ENCODE data around the gene ANKMY1.
"Not testable (repeated sequence)": the region's sequence is repeated elsewhere in the genome, so short reads cannot be mapped to it uniquely, and the experiment has no call there.

ANKMY1 gene

DNA sequence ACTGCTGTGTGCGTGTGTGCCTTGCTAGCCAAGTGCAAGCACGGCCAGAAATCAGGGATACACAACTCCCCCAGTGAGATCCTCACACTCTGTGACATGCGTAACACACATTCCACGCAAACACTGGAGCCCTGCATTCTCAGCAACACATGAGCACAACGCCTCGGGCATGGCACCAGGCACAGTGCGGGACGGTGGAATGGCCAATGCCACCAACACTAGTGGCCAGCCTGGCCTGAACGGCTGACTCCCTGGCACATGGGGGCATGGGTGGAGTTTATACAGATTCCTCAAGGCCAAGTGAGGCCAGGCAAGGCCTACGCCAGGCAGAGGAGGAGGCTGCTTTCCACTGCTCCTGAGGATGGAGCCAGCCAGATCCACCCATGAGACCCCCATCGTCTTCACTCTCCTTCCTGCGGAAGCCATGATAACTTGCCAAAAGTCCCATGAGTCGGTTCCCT lies 56.2 kb downstream of the ANKMY1 start:
- no peak for DNase-seq

DNA sequence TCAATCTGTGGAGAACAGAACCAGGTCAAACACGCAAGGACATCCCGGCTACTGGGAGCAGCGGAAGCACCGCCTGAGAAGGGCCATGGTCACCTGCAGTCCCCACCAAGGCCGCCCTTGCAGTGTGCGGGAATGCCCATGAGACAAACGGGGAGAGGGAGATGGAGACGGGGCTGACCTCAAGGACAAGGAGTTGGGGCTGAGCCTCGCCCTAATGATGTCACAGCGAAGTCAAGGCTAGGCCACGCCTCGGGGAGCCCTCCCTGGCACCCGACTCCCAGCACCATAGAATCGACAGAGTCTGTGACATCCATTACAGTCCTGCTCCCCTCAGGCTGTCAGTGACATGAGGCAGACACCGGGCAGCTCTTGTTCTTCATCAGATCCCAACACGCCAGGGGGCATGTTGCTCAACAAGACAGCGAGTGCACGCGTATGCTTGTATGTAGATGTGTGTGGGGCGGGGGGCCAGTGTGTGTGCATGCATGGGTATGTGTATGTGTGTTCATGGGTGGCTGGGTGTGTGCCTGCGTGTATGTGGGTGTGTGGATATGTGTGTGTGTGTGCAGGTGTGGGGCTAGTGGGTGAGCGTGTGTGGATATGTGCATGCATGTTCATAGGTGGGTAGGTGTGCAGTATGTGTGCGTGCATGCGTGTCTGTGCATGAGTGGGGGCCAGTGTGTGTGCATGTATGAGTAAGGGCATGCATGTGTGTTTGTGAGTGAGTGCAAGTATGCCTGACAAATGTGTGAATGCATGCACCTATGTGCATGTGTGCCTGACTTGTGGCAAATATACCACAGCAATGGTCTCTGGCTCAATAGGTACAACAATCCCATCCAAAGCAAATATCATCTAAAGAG lies 57.0 kb downstream of the ANKMY1 start:
- DNase-seq, result no peak

- DNase-seq, result no peak
Measured at GRCh38 chr2:240499309-240500301, 58.2 kb downstream of the ANKMY1 start.

DNA sequence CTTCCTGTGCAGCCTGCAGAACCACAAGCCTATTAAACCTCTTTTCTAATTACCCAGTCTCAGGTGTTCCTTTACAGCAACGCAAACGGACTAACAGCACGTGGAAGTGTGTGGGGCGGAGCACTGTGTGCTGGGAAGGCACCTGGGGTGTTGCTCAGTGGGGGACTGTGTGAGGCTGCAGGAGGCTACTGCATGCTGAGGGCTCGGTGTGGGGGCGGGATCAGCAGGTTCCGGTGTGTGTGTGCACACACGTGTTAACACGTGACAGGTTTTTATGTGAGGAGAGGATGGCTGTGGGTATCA lies 58.9 kb downstream of the ANKMY1 start:
- no peak for DNase-seq

DNA sequence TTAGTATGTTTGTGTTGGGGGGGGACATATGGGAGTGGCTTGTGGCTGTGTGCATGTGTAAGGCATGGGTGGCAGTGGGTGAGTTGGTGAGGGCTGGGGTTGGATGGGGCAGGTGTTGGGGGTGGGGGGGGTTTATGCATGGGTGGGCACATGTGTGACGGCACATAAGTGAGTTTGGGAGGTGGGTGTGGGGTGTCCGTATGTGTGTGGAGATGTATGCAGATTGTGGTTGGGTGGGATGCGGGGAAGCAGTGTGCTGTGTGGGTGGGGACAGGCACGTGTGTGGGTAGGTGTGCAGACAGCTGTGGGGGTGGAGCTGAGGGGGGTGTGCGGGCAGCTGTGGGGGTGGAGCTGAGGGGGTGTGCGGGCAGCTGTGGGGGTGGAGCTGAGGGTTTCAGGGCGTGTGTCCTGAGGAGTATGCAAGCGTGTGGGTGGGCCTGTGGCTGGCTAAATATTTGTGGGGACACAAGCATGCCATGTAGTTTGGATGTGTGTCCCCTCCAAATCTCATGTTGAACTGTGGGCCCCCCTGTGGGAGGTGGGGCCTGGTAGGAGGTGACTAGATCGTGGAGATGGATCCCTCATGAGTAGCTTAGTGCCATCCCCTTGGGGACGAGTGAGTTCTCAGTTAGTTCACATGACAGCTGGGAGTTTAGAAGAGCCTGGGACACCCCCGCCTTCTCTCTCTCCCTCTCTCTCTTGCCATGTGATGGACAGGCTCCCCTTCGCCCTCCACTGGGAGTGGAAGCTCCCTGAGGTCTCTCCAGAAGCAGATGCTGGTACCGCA lies 59.4 kb downstream of the ANKMY1 start:
- DNase-seq, result no peak

GRCh38 chr2:240497082-240497481 lies 60.7 kb downstream of the ANKMY1 start:
- DNase-seq, result not testable (repeated sequence)

DNA sequence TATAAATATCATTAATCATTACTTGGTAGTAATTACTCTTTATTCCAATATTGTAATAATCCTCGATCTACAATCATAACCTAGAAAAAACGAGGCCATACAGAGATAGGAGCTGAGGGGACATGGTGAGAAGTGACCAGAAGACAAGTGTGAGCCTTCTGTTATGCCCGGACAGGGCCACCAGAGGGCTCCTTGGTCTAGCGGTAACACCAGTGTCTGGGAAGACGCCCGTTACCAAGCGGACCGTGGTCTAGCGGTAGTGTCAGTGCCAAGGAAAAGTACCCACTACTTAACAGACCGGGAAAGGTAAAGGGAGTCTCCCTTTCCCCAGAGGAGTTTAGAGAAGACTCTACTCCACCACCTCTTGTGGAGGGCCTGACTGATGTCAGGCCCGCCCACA lies 62.8 kb downstream of the ANKMY1 start:
- peak; percentile 3 for DNase-seq

GRCh38 chr2:240494194-240494793 lies 63.5 kb downstream of the ANKMY1 start:
- DNase-seq, result no peak

DNA sequence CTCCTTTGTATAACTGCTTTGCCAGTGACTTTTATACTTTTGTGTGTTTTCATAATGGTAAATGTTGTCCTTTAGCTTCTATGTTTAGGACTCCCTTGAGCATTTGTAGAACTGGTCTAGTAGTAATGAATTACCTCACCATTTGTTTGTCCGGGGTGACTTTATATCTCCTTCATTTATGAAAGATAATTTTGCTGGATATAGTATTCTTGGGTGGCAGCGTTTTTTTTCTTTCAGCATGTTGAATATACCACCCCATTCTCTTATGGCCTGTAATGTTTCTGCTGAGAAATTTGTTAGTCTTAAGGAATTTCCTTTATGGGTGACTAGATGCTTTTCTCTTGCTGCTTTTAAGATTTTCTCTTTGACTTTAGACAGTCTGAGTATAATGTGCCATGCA lies 66.3 kb downstream of the ANKMY1 start:
- no peak for DNase-seq

DNA sequence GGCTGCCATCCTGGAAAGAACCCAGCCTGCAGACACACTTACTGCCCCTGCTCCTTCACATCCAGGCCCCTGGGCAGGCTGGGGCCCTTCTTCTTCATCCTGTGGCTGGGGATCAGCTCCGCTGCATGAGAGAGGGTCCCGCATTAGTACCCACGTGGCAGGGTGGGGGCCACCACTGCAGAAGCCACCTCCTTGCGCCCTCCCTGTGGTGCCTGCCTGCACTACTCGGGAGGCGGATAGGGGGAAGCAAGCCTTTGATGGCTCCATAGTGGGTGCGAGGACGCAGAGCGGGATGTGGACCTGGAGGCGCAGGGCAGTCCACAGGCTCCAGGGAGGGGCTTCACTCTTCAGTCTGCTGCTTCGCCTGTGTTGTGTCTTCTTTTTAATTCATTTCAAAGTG lies 75.6 kb downstream of the ANKMY1 start:
- DNase-seq, result no peak

- no peak for DNase-seq
Measured at GRCh38 chr2:240481720-240482119, 76.1 kb downstream of the ANKMY1 start.

DNA sequence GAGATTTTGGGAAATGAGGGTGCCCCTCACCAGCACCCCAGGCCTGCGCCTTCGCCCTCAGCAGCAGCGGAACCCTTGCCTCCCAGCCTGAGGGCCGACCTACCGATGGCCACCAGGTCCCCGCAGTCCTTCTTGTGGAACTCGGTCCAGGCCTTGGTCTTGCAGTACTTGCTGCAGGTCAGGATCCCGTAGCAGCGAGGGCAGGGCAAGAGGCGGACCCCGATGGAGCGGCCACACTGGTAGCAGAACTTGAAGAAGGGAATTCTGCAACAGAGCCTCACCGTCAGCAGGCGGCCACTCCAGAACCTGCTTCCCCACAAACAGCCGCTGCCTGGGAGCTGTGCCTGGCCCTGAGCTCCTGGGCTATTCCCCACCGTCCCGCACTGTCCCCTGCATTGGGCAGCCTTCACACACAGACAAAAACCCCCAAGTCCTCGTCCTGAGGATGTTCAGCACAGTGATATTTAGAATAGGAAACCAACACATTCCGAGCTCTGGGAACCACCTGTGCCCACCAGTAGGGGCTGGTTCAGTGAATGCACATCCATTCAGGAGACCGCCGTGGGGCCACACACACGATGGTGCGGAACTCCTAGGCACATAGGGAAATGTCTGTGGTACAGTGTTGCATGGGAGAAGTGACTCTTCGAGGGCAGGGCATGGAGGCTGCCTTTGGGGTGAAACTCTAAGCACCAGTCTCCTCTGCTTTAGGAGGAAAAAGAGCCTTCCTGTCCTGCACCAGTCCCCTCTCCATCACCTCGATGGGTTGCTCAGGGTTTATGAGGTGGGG lies 76.8 kb downstream of the ANKMY1 start:
- DNase-seq, result no peak

- no peak for DNase-seq
Measured at GRCh38 chr2:240479111-240479501, 78.7 kb downstream of the ANKMY1 start.

DNA sequence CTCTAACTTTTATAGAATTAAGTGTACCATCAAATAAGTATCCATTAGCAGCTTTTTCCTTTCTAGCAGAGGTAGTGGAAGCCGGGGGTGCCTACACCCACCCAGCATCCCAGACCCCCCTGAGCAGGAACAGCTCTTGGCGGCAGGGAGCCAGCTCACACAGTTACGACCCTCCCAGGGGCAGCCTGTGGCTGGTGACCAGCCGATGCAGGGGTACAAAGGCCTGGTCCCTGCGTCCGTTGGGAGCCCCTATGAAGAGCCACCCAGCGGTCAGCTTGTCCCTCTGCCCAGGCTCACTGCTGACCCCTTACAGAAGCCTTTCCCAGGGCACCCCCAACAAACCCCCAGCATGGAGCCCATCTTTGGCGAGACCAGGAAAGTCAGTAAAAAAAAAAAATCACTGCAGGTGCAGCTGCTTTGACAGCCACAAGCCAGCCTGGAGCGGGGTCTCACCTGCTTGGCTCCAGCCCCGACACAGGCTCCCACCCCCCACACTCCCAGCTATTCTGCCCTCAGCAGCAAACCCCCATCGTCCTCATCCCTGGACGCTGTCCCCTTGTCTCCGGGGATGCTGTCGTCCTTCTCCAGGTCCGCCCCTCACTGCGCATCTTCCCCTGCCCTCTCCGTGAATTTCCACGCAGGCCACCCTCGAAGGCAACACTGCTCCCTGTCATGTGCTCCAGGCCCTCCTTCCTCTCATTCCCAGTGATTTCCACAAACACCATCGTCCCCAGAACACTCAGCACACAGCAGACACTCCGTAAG lies 79.3 kb downstream of the ANKMY1 start:
- DNase-seq, result no peak

GRCh38 chr2:240477916-240478315 lies 79.9 kb downstream of the ANKMY1 start:
- DNase-seq, result no peak

DNA sequence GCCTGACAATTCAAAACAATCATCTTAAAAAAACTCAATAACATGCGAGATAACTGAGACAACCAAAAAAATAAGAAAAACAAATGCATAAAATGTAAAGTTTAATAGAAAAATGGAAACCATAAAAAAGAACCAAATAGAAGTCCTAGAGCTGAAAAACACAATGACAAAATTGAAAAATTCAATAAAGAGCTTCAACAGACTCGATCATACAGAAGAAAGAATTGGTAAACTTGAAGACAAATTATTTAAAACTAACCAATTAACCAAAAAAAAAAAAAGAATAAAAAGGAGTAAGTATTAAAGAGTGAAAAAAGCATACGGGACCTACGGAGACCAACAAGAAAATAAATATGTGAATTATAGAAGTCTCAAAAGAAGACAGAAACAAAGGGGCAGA lies 84.6 kb downstream of the ANKMY1 start:
- DNase-seq, result no peak

DNA sequence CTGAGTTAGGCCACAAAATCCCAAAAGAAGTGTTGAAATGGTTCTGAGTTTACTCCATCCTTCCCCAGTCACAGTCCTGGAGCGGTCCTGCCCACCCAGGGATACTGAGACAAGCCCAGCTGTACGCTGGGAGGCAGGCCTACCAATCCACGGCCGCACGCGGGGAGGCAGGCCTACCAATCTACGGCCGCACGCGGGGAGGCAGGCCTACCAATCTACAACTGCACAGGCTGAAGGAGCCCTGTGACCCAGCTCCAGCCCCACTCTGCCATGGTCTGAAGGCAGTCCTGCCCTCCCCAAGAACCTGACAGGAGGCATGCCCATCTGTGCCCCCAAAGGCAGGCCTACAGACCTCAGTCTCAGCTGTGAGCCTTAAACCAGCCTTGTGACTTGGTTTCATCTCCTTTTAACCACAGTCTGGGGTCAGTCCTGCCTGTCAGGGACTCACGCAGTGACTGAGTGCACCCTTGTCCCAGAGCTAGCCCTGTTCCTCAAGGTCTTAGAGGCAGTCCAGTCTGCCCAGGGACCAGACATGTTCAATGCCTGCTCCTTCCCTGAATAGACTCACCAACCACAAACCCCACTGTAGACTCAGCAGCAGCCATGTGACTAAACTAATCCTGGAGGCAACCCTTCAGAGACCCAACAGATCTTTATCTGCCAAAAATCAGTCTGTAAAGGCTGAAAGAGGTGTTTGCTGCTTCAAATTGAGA lies 85.6 kb downstream of the ANKMY1 start:
- no peak for DNase-seq

- DNase-seq, result no peak
Measured at GRCh38 chr2:240469740-240470139, 88.0 kb downstream of the ANKMY1 start.

DNA sequence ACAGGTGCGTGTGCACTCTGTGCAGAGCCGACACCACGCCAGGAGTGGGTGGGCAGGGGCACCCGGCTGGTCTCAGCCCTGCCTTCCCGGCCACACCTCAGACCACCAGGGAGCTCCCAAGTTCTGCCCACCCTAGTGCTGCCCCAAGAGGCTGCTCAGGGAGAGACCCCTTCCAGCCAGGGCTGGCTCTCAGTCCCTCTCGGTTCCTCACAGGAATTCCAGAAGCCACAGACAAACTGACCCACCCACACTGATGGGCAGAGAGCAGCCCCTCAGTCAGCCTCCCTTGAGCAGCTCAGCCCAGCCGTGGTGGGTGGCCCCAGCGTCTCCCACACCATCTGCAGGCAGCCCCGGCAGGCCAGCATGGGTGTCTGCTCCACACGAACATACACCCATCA lies 88.5 kb downstream of the ANKMY1 start:
- DNase-seq, result no peak
